ENCODE data around the gene FZD7. TPM values are rescaled to one million over a fixed set of nuclear protein-coding genes. Genes with fewer than 3 reads are reported as not detected.

Gene FZD7
- 30.6 and 31.8 TPM in 2 replicates for total RNA-seq

DNA sequence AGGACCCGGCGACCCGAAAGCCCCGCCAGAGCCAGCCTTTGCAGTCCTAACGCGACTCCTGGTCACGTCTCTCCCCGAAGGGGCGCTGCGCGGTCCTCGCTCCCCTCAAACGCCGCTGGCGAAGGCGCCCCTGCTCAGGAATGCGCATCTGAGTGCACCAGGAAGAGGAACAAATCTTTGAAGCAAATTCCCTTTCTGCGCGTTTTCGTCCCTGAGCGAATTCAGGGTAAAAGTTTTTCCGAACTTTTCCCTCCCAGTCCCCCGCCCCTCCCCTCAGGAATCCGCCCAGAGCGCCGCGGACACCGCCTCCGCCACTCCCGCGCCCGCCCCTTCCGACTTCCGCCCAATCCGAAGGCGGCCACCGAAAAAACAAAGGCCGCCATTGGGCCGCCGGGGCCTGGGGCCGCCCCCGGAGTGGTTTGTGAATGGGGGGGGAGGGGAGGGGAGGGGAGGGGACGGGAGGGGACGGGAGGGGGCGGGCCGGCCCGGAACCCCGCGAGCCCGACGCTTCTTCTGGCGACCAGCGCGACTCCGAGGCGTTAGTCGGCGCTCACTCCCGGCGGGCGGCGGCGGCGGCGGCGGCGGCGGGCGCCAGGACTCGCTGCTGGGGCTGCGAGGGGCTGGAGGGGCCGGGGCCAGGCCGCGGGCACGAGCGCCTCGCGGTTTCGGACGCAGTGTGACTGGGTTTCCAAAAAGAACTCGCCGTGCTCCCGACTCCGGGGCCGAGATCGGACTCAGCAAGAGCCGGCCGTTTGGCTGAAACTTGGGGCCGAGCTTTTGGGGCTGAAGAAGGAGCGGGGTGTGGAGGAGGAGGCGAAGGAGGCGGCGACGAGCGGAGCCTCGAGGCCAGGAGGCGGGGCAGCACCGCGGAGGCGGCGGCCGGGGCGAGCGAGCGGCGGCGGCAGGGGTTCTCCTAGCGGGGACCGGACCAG, at the start of gene FZD7:
TSS of gene FZD7 (plus strand) at position 539 of the 932 bp plus-strand sequence. CDS start 793 bp downstream, outside the sequence.

GRCh38 chr2:202072737-202073401, 39.2 kb downstream of the FZD7 start, which contains the start of gene KIAA2012:
KIAA2012 (plus strand) TSS chr2:202073255; CDS start chr2:202073628, 373 bp downstream.

Other genes with a start within 250 kb of the FZD7 start
- 15.0 and 18.3 TPM in 2 replicates for gene CDK15, start 227.3 kb upstream of the FZD7 start, total RNA-seq
- not detected in 2 replicates for gene KIAA2012, start 39.4 kb downstream of the FZD7 start, total RNA-seq
- 88.4 and 111 TPM in 2 replicates for gene SUMO1, start 204.7 kb downstream of the FZD7 start, total RNA-seq
- gene NOP58, start 231.9 kb downstream of the FZD7 start, total RNA-seq: 50.7 and 72.5 TPM in 2 replicates

Data from bronchus fibroblast of lung (primary cell).